ENCODE data around the gene ESAM.

DNA sequence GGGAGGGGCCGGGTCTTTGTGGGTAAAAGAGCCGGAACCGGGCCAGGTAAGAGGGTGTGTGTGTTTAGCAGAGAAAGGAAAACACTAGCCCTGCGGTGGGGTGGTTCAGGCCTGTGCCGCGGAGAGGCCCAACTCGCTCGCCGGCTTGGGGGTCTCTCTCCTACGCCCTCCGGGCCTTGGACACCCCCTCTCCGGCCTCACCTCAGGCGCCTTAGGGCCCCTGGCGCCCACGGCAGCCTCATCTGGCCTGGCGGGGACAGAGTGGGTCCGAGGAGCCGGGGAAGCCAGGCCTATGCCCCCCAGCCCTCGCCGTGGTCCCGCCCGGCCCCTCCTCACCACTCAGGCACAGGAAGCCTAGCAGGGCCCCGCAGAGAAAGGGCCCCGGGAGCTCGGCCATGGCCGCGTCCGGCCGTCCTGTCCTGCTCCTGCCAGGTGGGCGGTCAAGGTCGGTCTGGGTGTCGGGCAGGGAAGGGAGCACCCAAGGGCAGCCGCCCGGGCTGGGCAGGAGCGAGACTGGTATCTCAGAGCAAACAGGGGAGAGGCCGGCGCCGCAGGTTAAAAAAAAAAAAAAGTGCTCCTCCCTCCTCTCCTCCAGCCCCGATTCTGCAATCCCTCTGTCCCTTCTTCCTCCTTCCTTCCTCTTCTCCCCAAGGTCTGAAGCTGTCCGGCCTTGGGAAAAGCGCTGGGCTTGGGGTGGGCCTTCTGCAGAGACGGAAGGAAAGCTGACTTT is 10.2 kb downstream of the ESAM start, which contains the start of gene VSIG2:
- TF ChIP-seq, protein P1, sequence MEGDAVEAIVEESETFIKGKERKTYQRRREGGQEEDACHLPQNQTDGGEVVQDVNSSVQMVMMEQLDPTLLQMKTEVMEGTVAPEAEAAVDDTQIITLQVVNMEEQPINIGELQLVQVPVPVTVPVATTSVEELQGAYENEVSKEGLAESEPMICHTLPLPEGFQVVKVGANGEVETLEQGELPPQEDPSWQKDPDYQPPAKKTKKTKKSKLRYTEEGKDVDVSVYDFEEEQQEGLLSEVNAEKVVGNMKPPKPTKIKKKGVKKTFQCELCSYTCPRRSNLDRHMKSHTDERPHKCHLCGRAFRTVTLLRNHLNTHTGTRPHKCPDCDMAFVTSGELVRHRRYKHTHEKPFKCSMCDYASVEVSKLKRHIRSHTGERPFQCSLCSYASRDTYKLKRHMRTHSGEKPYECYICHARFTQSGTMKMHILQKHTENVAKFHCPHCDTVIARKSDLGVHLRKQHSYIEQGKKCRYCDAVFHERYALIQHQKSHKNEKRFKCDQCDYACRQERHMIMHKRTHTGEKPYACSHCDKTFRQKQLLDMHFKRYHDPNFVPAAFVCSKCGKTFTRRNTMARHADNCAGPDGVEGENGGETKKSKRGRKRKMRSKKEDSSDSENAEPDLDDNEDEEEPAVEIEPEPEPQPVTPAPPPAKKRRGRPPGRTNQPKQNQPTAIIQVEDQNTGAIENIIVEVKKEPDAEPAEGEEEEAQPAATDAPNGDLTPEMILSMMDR (conservative IDR thresholded peaks at IDR 0.05; ENCODE audit: low read depth in 2 of 2): no peak
- TF ChIP-seq CREB1 (CRISPR knock-in tag; IDR thresholded peaks at IDR 0.05; ENCODE audit: low read depth): no peak
- no peak for TF ChIP-seq ZNF331 (CRISPR knock-in tag; IDR thresholded peaks at IDR 0.05; ENCODE audit: low read depth)
- peak; percentile 93 for TF ChIP-seq EZH2 (IDR thresholded peaks at IDR 0.05; ENCODE audit: low read depth, unreplicated experiment)
- TF ChIP-seq, protein P2, sequence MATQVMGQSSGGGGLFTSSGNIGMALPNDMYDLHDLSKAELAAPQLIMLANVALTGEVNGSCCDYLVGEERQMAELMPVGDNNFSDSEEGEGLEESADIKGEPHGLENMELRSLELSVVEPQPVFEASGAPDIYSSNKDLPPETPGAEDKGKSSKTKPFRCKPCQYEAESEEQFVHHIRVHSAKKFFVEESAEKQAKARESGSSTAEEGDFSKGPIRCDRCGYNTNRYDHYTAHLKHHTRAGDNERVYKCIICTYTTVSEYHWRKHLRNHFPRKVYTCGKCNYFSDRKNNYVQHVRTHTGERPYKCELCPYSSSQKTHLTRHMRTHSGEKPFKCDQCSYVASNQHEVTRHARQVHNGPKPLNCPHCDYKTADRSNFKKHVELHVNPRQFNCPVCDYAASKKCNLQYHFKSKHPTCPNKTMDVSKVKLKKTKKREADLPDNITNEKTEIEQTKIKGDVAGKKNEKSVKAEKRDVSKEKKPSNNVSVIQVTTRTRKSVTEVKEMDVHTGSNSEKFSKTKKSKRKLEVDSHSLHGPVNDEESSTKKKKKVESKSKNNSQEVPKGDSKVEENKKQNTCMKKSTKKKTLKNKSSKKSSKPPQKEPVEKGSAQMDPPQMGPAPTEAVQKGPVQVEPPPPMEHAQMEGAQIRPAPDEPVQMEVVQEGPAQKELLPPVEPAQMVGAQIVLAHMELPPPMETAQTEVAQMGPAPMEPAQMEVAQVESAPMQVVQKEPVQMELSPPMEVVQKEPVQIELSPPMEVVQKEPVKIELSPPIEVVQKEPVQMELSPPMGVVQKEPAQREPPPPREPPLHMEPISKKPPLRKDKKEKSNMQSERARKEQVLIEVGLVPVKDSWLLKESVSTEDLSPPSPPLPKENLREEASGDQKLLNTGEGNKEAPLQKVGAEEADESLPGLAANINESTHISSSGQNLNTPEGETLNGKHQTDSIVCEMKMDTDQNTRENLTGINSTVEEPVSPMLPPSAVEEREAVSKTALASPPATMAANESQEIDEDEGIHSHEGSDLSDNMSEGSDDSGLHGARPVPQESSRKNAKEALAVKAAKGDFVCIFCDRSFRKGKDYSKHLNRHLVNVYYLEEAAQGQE (IDR thresholded peaks at IDR 0.05; ENCODE audit: unreplicated experiment): no peak
- no peak for TF ChIP-seq STAT1 (IDR thresholded peaks at IDR 0.05; ENCODE audit: unreplicated experiment)
- TF ChIP-seq EZH2phosphoT487 (IDR thresholded peaks at IDR 0.05; ENCODE audit: unreplicated experiment): no peak
- no peak for TF ChIP-seq JUNB (IDR thresholded peaks at IDR 0.05; ENCODE audit: unreplicated experiment)
- TF ChIP-seq POLR2AphosphoS5 (IDR thresholded peaks at IDR 0.05; ENCODE audit: low read depth): no peak
- TF ChIP-seq, protein P3, sequence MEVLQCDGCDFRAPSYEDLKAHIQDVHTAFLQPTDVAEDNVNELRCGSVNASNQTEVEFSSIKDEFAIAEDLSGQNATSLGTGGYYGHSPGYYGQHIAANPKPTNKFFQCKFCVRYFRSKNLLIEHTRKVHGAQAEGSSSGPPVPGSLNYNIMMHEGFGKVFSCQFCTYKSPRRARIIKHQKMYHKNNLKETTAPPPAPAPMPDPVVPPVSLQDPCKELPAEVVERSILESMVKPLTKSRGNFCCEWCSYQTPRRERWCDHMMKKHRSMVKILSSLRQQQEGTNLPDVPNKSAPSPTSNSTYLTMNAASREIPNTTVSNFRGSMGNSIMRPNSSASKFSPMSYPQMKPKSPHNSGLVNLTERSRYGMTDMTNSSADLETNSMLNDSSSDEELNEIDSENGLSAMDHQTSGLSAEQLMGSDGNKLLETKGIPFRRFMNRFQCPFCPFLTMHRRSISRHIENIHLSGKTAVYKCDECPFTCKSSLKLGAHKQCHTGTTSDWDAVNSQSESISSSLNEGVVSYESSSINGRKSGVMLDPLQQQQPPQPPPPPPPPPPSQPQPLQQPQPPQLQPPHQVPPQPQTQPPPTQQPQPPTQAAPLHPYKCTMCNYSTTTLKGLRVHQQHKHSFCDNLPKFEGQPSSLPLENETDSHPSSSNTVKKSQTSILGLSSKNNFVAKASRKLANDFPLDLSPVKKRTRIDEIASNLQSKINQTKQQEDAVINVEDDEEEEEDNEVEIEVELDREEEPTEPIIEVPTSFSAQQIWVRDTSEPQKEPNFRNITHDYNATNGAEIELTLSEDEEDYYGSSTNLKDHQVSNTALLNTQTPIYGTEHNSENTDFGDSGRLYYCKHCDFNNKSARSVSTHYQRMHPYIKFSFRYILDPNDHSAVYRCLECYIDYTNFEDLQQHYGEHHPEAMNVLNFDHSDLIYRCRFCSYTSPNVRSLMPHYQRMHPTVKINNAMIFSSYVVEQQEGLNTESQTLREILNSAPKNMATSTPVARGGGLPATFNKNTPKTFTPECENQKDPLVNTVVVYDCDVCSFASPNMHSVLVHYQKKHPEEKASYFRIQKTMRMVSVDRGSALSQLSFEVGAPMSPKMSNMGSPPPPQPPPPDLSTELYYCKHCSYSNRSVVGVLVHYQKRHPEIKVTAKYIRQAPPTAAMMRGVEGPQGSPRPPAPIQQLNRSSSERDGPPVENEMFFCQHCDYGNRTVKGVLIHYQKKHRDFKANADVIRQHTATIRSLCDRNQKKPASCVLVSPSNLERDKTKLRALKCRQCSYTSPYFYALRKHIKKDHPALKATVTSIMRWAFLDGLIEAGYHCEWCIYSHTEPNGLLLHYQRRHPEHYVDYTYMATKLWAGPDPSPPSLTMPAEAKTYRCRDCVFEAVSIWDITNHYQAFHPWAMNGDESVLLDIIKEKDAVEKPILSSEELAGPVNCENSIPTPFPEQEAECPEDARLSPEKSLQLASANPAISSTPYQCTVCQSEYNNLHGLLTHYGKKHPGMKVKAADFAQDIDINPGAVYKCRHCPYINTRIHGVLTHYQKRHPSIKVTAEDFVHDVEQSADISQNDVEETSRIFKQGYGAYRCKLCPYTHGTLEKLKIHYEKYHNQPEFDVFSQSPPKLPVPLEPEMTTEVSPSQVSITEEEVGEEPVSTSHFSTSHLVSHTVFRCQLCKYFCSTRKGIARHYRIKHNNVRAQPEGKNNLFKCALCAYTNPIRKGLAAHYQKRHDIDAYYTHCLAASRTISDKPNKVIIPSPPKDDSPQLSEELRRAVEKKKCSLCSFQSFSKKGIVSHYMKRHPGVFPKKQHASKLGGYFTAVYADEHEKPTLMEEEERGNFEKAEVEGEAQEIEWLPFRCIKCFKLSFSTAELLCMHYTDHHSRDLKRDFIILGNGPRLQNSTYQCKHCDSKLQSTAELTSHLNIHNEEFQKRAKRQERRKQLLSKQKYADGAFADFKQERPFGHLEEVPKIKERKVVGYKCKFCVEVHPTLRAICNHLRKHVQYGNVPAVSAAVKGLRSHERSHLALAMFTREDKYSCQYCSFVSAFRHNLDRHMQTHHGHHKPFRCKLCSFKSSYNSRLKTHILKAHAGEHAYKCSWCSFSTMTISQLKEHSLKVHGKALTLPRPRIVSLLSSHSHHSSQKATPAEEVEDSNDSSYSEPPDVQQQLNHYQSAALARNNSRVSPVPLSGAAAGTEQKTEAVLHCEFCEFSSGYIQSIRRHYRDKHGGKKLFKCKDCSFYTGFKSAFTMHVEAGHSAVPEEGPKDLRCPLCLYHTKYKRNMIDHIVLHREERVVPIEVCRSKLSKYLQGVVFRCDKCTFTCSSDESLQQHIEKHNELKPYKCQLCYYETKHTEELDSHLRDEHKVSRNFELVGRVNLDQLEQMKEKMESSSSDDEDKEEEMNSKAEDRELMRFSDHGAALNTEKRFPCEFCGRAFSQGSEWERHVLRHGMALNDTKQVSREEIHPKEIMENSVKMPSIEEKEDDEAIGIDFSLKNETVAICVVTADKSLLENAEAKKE (CRISPR knock-in tag; IDR thresholded peaks at IDR 0.05): no peak

All from GM23338 (cell line).